Trophoblast cell (in vitro differentiated cells and primary cell): ENCODE data around the gene ARHGAP26.

Source experiments
- DNase-seq, 2 donors: peaks; one replicate each; pipeline ENCODE4 v3.0.0-alpha.2; 2016
- H2AFZ ChIP-seq: 2 replicates; pipeline ENCODE4 v1.6.1; 2013; ENCODE audit warnings: low read length, moderate library complexity, mild to moderate bottlenecking; ENCODE audit not compliant: insufficient read depth, poor library complexity
- H2AK5ac ChIP-seq: 2 replicates; pipeline ENCODE4 v1.6.1; 2013; ENCODE audit warnings: mild to moderate bottlenecking, low read length
- H2BK120ac ChIP-seq: 2 replicates; pipeline ENCODE4 v1.6.1; 2013; ENCODE audit warnings: low read length, mild to moderate bottlenecking, moderate library complexity; ENCODE audit not compliant: insufficient read depth, poor library complexity
- H2BK12ac ChIP-seq: 2 replicates; pipeline ENCODE4 v1.6.1; 2013; ENCODE audit warnings: mild to moderate bottlenecking, low read length, moderate library complexity
- H2BK5ac ChIP-seq: 2 replicates; pipeline ENCODE4 v1.6.1; 2013; ENCODE audit warnings: low read length, low read depth, moderate library complexity, mild to moderate bottlenecking; ENCODE audit not compliant: poor library complexity
- H3K14ac ChIP-seq: 2 replicates; pipeline ENCODE4 v1.6.1; 2013; ENCODE audit warnings: mild to moderate bottlenecking, low read length
- H3K18ac ChIP-seq: 2 replicates; pipeline ENCODE4 v1.6.1; 2013; ENCODE audit warnings: mild to moderate bottlenecking, low read length
- H3K23ac ChIP-seq: 2 replicates; pipeline ENCODE4 v1.6.1; 2013; ENCODE audit warnings: low read length
- H3K27ac ChIP-seq: 2 replicates; pipeline ENCODE4 v1.5.1; 2013; ENCODE audit warnings: low read depth, mild to moderate bottlenecking, inconsistent platforms, low read length, moderate library complexity
- H3K27me3 ChIP-seq: 2 replicates; pipeline ENCODE4 v1.6.1; 2013; ENCODE audit warnings: inconsistent platforms, mild to moderate bottlenecking, low read length, moderate library complexity; ENCODE audit not compliant: insufficient read depth
- H3K36me3 ChIP-seq, 2 experiments: 1 replicate in 1 of 2; 2 replicates in 1 of 2; pipeline ENCODE4 v1.6.1; 2013; ENCODE audit warnings: low read length in 2 of 2, mild to moderate bottlenecking in 2 of 2, moderate library complexity in 1 of 2; ENCODE audit not compliant: insufficient read depth in 2 of 2, control insufficient read depth in 1 of 2
- H3K4ac ChIP-seq: 2 replicates; pipeline ENCODE4 v1.6.1; 2013; ENCODE audit warnings: low read depth, mild to moderate bottlenecking, low read length, moderate library complexity
- H3K4me1 ChIP-seq, 2 experiments: 1 replicate in 1 of 2; 2 replicates in 1 of 2; pipeline ENCODE4 v1.6.1; 2013; ENCODE audit warnings: low read length in 2 of 2, mild to moderate bottlenecking in 2 of 2, moderate library complexity in 1 of 2; ENCODE audit not compliant: insufficient read depth in 2 of 2, control insufficient read depth in 1 of 2
- H3K4me2 ChIP-seq: 2 replicates; pipeline ENCODE4 v1.6.1; 2013; ENCODE audit warnings: inconsistent platforms, mild to moderate bottlenecking, low read length, moderate library complexity
- H3K4me3 ChIP-seq: 2 replicates; pipeline ENCODE4 v1.5.1; 2013; ENCODE audit warnings: mild to moderate bottlenecking, low read depth, low read length, inconsistent platforms
- H3K79me1 ChIP-seq: one replicate; pipeline ENCODE4 v1.6.1; 2013; ENCODE audit warnings: low read length
- H3K79me2 ChIP-seq: 2 replicates; pipeline ENCODE4 v1.6.1; 2013; ENCODE audit warnings: low read length, mild to moderate bottlenecking; ENCODE audit not compliant: control insufficient read depth, insufficient read depth, poor library complexity
- H3K9ac ChIP-seq: 2 replicates; pipeline ENCODE4 v1.6.1; 2013; ENCODE audit warnings: mild to moderate bottlenecking, low read length
- H3K9me3 ChIP-seq: 2 replicates; pipeline ENCODE4 v1.6.1; 2013; ENCODE audit warnings: low read depth, mild to moderate bottlenecking, control low read depth, inconsistent platforms, low read length; ENCODE audit not compliant: insufficient read depth
- H4K12ac ChIP-seq: 2 replicates; pipeline ENCODE4 v1.6.1; 2013; ENCODE audit warnings: low read depth, mild to moderate bottlenecking, low read length, moderate library complexity
- H4K8ac ChIP-seq: 2 replicates; pipeline ENCODE4 v1.6.1; 2013; ENCODE audit warnings: low read depth, mild to moderate bottlenecking, low read length, moderate library complexity
- H4K91ac ChIP-seq: one replicate; pipeline ENCODE4 v1.6.1; 2013; ENCODE audit warnings: low read depth, mild to moderate bottlenecking, low read length, moderate library complexity
- WGBS: extraction: QIAGEN DNeasy Blood & Tissue Kit; methylation state at CpG from one replicate; pipeline ENCODE4 v1.1.7; 2013; ENCODE audit warnings: missing lambda C conversion rate; ENCODE audit not compliant: insufficient read length, insufficient coverage; ENCODE audit errors: extremely low coverage; 5-methylcytosine and 5-hydroxymethylcytosine counted together

The ARHGAP26 gene

GRCh38 chr5:143176048-143176447 is 405.9 kb downstream of the ARHGAP26 start:
- no peaks in the 10 kb centered on the region for H3K79me1 ChIP-seq
- no peak overlapping the region for H2AK5ac ChIP-seq
- H3K27ac ChIP-seq, result no peak overlapping the region
- H3K4me1 ChIP-seq, result no peaks in the 10 kb centered on the region
- no CpG with 5 or more reads among the region's 3 CpGs for WGBS
- H4K12ac ChIP-seq, result no peak overlapping the region
- no peak for DNase-seq
- H2BK12ac ChIP-seq, result no peak overlapping the region
- H3K4me3 ChIP-seq, result no peak overlapping the region
- no peak overlapping the region for H4K91ac ChIP-seq
- no peak overlapping the region for H2BK120ac ChIP-seq
- H3K9ac ChIP-seq, result no peak overlapping the region
- H4K8ac ChIP-seq, result no peak overlapping the region
- no peaks in the 10 kb centered on the region for H3K9me3 ChIP-seq
- no peak overlapping the region for H2AFZ ChIP-seq
- H3K27me3 ChIP-seq, result no peaks in the 10 kb centered on the region
- no peak overlapping the region for H3K23ac ChIP-seq
- H3K4ac ChIP-seq, result no peak overlapping the region
- H3K36me3 ChIP-seq, result no peaks in the 10 kb centered on the region
- no peak overlapping the region for H2BK5ac ChIP-seq
- H3K14ac ChIP-seq, result no peak overlapping the region
- no peak overlapping the region for H3K4me2 ChIP-seq
- H3K79me2 ChIP-seq, result no peaks in the 10 kb centered on the region
- no peak overlapping the region for H3K18ac ChIP-seq

- Histone ChIP-seq H3K36me3 (no peaks in the 10 kb centered on the region), H3K79me1 (no peaks in the 10 kb centered on the region), H4K12ac (no peak overlapping the region), H2BK120ac (no peak overlapping the region), H2BK5ac (no peak overlapping the region), H3K23ac (no peak overlapping the region), H2BK12ac (no peak overlapping the region), H3K4me2 (no peak overlapping the region), H3K79me2 (no peaks in the 10 kb centered on the region), H2AFZ (no peak overlapping the region), H3K4me3 (no peak overlapping the region), H3K9ac (no peak overlapping the region), H2AK5ac (no peak overlapping the region), H3K27me3 (no peaks in the 10 kb centered on the region), H4K91ac (no peak overlapping the region), H3K4me1 (no peaks in the 10 kb centered on the region), H3K27ac (no peak overlapping the region), H3K14ac (no peak overlapping the region), H4K8ac (no peak overlapping the region), H3K9me3 (no peaks in the 10 kb centered on the region), H3K4ac (no peak overlapping the region), H3K18ac (no peak overlapping the region)
- DNase-seq, result no peak
- WGBS, result no CpG with 5 or more reads among the region's 9 CpGs
These were observed 407.2 kb downstream of the ARHGAP26 start for GRCh38 chr5:143177263-143177983.

DNA sequence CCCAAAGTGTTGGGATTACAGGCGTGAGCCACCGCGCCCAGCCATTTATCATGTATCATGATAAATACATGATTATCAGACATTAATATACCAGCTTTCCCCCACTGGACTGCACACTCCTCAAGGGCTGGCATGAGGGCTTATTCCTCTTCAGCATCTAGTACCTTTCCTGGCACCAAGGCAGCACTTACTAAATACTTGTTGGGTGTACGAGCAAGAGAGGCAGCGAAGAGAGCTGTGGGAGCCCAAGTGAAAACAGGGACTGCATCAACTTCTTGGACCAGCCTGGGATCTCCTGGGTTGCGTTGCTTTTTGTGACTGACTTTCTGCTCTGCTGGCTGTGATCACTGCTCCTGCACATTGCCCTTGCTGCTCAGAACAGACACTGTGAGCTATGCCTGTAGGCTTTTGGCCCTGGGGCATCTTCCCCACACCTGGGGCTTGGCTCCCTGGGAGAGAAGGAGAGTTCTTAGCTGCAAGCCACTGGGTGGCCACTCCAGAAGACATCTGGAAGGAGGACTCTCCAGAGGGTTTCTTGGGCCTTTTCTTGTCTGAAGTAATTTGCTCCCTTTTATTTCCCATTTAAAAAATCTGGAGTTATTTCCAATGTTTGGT is 409.1 kb downstream of the ARHGAP26 start:
- Histone ChIP-seq H3K4me3 (no peak overlapping the region), H2BK5ac (no peak overlapping the region), H4K12ac (no peak overlapping the region), H3K18ac (no peak overlapping the region), H3K4me1 (no peaks in the 10 kb centered on the region), H4K8ac (no peak overlapping the region), H4K91ac (no peak overlapping the region), H3K27ac (no peak overlapping the region), H3K4me2 (no peak overlapping the region), H3K4ac (no peak overlapping the region), H2AK5ac (no peak overlapping the region), H3K23ac (no peak overlapping the region), H3K79me2 (no peaks in the 10 kb centered on the region), H2BK120ac (no peak overlapping the region), H2BK12ac (no peak overlapping the region), H3K9me3 (no peaks in the 10 kb centered on the region), H2AFZ (no peak overlapping the region), H3K36me3 (no peaks in the 10 kb centered on the region), H3K27me3 (no peaks in the 10 kb centered on the region), H3K79me1 (no peaks in the 10 kb centered on the region), H3K14ac (no peak overlapping the region), H3K9ac (no peak overlapping the region)
- DNase-seq, result peak; percentile 58 to 78
- no CpG with 5 or more reads among the region's 6 CpGs for WGBS

GRCh38 chr5:143180751-143181150 is 410.6 kb downstream of the ARHGAP26 start:
- no CpG with 5 or more reads among the region's 1 CpG for WGBS
- no peak overlapping the region for H2BK12ac ChIP-seq
- no peak overlapping the region for H3K9ac ChIP-seq
- H4K12ac ChIP-seq, result no peak overlapping the region
- H3K4me1 ChIP-seq, result no peaks in the 10 kb centered on the region
- H2AFZ ChIP-seq, result no peak overlapping the region
- no peak overlapping the region for H3K23ac ChIP-seq
- no peak overlapping the region for H2BK5ac ChIP-seq
- no peak overlapping the region for H3K4ac ChIP-seq
- H3K79me2 ChIP-seq, result no peaks in the 10 kb centered on the region
- no peaks in the 10 kb centered on the region for H3K9me3 ChIP-seq
- H3K36me3 ChIP-seq, result no peaks in the 10 kb centered on the region
- no peaks in the 10 kb centered on the region for H3K79me1 ChIP-seq
- H4K91ac ChIP-seq, result no peak overlapping the region
- no peak overlapping the region for H2BK120ac ChIP-seq
- no peak overlapping the region for H3K14ac ChIP-seq
- no peak overlapping the region for H3K27ac ChIP-seq
- H3K4me3 ChIP-seq, result no peak overlapping the region
- no peak overlapping the region for H2AK5ac ChIP-seq
- H3K27me3 ChIP-seq, result no peaks in the 10 kb centered on the region
- H3K18ac ChIP-seq, result no peak overlapping the region
- H4K8ac ChIP-seq, result no peak overlapping the region
- H3K4me2 ChIP-seq, result no peak overlapping the region
- no peak for DNase-seq
